ENCODE results near the gene PHYKPL. TPM values are rescaled to one million over a fixed set of nuclear protein-coding genes. Genes with fewer than 3 reads are reported as not detected.

PHYKPL gene
- total RNA-seq, 1 experiment from 2014 or later: 43.2 TPM

DNA sequence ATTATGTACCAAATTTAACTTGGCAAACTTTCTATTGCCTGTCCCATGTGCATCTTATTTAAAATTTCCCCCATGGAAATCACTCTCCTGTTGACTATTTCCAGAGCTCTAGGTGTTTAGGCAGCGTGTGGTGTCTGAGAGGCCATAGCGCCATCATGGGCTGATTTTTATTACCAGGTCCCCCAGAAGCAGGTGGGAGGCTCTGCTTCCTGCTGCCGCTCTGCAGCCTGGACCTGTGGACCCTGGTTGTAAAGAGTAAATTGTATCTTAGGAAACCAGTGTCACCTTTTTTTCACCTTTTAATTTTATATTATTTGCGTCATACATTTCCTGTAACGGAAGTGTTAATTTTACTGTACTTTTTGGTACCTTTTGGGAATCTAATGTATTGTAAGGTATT is 21.9 kb downstream of the PHYKPL start:
- ChIA-PET POLR2A (interaction anchor here (0.6 kb wide), 2 partner anchors 20 to 1643 kb away, joined by 9 read pairs; no protein-coding TSS in a partner anchor), CTCF (no interaction called here)
- Histone ChIP-seq H3K27me3 (ENCODE audit: control insufficient read depth, insufficient read depth, low read length) (no peaks in the 10 kb centered on the region), H3K4me1 (ENCODE audit: control insufficient read depth, insufficient read depth, low read length) (peaks cover 41% of the 10 kb centered on the region), H3K27ac (ENCODE audit: low read length) (no peak overlapping the region), H3K9me3 (ENCODE audit: control insufficient read depth, insufficient read depth, low read depth, low read length) (no peaks in the 10 kb centered on the region), H3K4me3 (ENCODE audit: low read depth in 2 of 2, low read length in 2 of 2) (no peak overlapping the region), H3K36me3 (ENCODE audit: control insufficient read depth, insufficient read depth, low read length) (peaks cover 21% of the 10 kb centered on the region)
- BruUV-seq (replicated peaks): TSS peak; percentile 50
- TF ChIP-seq REST (IDR thresholded peaks at IDR 0.05; ENCODE audit: insufficient read depth in 1 of 2, low read depth in 2 of 2, low read length in 1 of 2) (no peak), TCF7L2 (IDR thresholded peaks at IDR 0.05; ENCODE audit: low read depth, low read length) (no peak), CTCF (IDR thresholded peaks at IDR 0.05) (no peak), SIN3A (IDR thresholded peaks at IDR 0.05; ENCODE audit: borderline replicate concordance, insufficient read depth, low read depth, low read length) (0 out of 2 replicates have a peak, but pooled peaks have one; percentile 30), POLR2AphosphoS5 (IDR thresholded peaks at IDR 0.05; ENCODE audit: low read depth, low read length) (no peak)
- intact Hi-C loops (cut with micrococcal nuclease; ENCODE audit: unreplicated experiment): no loop called here
- ATAC-seq (no peak), DNase-seq (ENCODE audit: low read depth, low spot score) (no peak)
- in situ Hi-C loops (cut with HindIII; ENCODE audit: low pct_unique_long_range_greater_than_20kb, low sequenced_read_pairs): no loop called here

DNA sequence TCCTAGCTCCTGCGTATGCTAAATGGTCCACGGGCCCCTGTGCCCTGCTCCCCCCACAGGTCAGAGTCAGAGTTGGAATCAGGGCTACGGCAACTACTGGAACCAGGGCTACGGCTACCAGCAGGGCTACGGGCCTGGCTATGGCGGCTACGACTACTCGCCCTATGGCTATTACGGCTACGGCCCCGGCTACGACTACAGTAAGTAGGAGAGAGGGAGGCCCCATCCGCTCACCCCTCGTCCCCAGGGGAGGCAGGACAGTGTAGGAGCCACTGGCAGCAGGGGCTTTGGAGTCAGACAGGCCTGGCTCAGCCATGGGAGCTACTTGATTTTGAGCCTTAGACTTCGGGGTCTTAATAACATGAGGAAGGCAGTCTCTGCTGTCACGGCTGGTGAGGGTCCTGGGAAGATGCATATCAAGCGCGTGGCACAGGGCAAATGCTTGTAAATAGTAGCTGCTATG is 22.5 kb downstream of the PHYKPL start:
- TF ChIP-seq POLR2AphosphoS5 (IDR thresholded peaks at IDR 0.05; ENCODE audit: low read depth, low read length) (no peak), TCF7L2 (IDR thresholded peaks at IDR 0.05; ENCODE audit: low read depth, low read length) (no peak), REST (IDR thresholded peaks at IDR 0.05; ENCODE audit: insufficient read depth in 1 of 2, low read depth in 2 of 2, low read length in 1 of 2) (no peak), SIN3A (IDR thresholded peaks at IDR 0.05; ENCODE audit: borderline replicate concordance, insufficient read depth, low read depth, low read length) (no peak), CTCF (IDR thresholded peaks at IDR 0.05) (no peak)
- in situ Hi-C loops (cut with HindIII; ENCODE audit: low pct_unique_long_range_greater_than_20kb, low sequenced_read_pairs): no loop called here
- Histone ChIP-seq H3K4me3 (ENCODE audit: low read depth in 2 of 2, low read length in 2 of 2) (no peak overlapping the region), H3K27ac (ENCODE audit: low read length) (no peak overlapping the region; the same call in 1 of the 2 replicates), H3K4me1 (ENCODE audit: control insufficient read depth, insufficient read depth, low read length) (peaks cover 41% of the 10 kb centered on the region), H3K27me3 (ENCODE audit: control insufficient read depth, insufficient read depth, low read length) (no peaks in the 10 kb centered on the region), H3K36me3 (ENCODE audit: control insufficient read depth, insufficient read depth, low read length) (peaks cover 27% of the 10 kb centered on the region), H3K9me3 (ENCODE audit: control insufficient read depth, insufficient read depth, low read depth, low read length) (no peaks in the 10 kb centered on the region)
- DNase-seq (ENCODE audit: low read depth, low spot score) (no peak), ATAC-seq (no peak)
- CTCF ChIA-PET: no interaction called here
- POLR2A ChIA-PET: interaction anchor here (0.6 kb wide), 1 partner anchor 1281 kb away, joined by 6 read pairs; no protein-coding TSS in a partner anchor
- BruUV-seq (replicated peaks): no TSS peak
- intact Hi-C loops (cut with micrococcal nuclease; ENCODE audit: unreplicated experiment): no loop called here
